Measurements from ENCODE around the gene ANGPTL8.
A peak's percentile ranks its signal among the peaks of the same experiment; 100 is the strongest.

The ANGPTL8 gene, protein sequence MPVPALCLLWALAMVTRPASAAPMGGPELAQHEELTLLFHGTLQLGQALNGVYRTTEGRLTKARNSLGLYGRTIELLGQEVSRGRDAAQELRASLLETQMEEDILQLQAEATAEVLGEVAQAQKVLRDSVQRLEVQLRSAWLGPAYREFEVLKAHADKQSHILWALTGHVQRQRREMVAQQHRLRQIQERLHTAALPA

DNA sequence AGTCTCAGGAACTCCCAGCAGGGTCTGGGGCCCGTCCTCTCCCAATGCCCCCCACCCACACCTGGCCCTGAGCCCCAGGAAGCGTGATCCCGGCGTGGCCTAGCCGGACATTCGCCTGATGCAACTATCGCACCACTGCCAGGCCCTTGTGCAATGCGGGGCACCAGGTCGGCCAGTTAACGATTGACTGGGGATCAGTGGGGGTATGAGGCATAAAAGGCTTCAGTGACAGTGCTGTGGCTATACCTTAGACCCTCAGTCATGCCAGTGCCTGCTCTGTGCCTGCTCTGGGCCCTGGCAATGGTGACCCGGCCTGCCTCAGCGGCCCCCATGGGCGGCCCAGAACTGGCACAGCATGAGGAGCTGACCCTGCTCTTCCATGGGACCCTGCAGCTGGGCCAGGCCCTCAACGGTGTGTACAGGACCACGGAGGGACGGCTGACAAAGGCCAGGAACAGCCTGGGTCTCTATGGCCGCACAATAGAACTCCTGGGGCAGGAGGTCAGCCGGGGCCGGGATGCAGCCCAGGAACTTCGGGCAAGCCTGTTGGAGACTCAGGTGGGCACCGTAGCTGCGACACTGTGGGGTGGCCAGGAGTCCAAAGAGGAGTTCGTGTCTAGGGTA, at the start of gene ANGPTL8:
TSS of gene ANGPTL8 (plus strand) at position 243 of the 624 bp plus-strand sequence. CDS start at position 262, 19 bp downstream.
- no peak for DNase-seq (ENCODE audit: low read depth, low spot score)
- no peak for TF ChIP-seq YY1 (IDR thresholded peaks at IDR 0.05; ENCODE audit: insufficient read depth, insufficient read length)
- no peak for TF ChIP-seq ZNF274 (IDR thresholded peaks at IDR 0.05; ENCODE audit: low read depth, low read length)
- no peak within 1 kb of the TSS for H3K4me3 ChIP-seq (ENCODE audit: insufficient read length, low read depth)
- H3K9ac ChIP-seq (ENCODE audit: insufficient read length, low read depth): no peak within 1 kb of the TSS
- H3K27me3 ChIP-seq (ENCODE audit: insufficient read depth, insufficient read length): no peaks in the 10 kb centered on the region
- H3K9me3 ChIP-seq (ENCODE audit: insufficient read depth, low read length): no peaks in the 10 kb centered on the region
- peaks cover 23% of the 10 kb centered on the region for H3K4me1 ChIP-seq (ENCODE audit: insufficient read depth, insufficient read length)
- peaks cover 46% of the 10 kb centered on the region for H3K36me3 ChIP-seq (ENCODE audit: insufficient read depth, insufficient read length, low read length)

DNA sequence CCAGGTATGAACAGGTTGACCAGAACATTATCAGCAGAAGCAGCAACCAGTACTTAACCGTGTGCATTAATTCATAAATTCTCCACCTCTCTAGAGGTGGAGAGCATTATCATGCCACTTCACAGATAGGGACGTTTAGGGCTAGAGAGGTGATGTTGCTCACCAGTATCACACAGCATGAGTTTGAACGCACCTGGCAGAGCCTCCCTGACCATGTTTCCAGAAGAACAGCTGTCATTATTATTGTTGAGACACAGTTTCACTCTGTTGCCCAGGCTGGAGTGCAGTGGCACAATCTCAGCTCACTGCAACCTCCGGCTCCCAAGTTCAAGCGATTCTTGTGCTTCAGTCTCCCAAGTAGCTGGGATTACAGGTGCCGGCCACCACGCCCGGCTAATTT, 48.9 kb upstream of the ANGPTL8 start:
- Histone ChIP-seq H3K9ac (ENCODE audit: insufficient read length, low read depth) (no peak overlapping the region), H3K27me3 (ENCODE audit: insufficient read depth, insufficient read length) (no peaks in the 10 kb centered on the region), H3K4me1 (ENCODE audit: insufficient read depth, insufficient read length) (peaks cover 14% of the 10 kb centered on the region), H3K4me3 (ENCODE audit: insufficient read length, low read depth) (no peak overlapping the region), H3K36me3 (ENCODE audit: insufficient read depth, insufficient read length, low read length) (peaks cover 68% of the 10 kb centered on the region), H3K9me3 (ENCODE audit: insufficient read depth, low read length) (no peaks in the 10 kb centered on the region)
- TF ChIP-seq YY1 (IDR thresholded peaks at IDR 0.05; ENCODE audit: insufficient read depth, insufficient read length): no peak
- DNase-seq (ENCODE audit: low read depth, low spot score): no peak

DNA sequence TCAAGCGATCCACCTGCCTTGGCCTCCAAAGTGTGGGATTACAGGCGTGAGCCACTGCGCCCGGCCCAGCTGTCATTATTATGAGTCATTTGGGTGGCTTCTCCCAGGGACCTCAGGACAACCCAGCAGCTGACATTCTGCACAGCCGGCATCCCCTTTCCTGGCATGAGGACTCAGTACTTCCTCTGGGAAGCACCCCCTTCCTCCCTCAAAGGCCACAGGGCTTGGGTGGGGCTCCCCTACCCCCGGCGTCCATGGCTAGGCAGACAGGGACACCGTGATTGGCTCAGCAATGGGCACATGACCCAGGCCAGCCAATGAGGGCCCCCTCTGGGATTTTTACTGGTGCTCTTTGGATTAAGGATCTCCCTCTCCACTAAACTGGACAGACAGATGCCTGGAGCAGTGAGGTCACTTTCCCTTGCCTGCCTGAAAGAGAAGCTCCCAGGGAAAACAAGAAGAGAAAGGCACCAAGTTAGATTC, 48.1 kb upstream of the ANGPTL8 start:
- Histone ChIP-seq H3K36me3 (ENCODE audit: insufficient read depth, insufficient read length, low read length) (peaks cover 67% of the 10 kb centered on the region), H3K9ac (ENCODE audit: insufficient read length, low read depth) (no peak overlapping the region), H3K27me3 (ENCODE audit: insufficient read depth, insufficient read length) (no peaks in the 10 kb centered on the region), H3K9me3 (ENCODE audit: insufficient read depth, low read length) (no peaks in the 10 kb centered on the region), H3K4me3 (ENCODE audit: insufficient read length, low read depth) (no peak overlapping the region), H3K4me1 (ENCODE audit: insufficient read depth, insufficient read length) (peaks cover 16% of the 10 kb centered on the region)
- TF ChIP-seq ZNF274 (IDR thresholded peaks at IDR 0.05; ENCODE audit: low read depth, low read length) (no peak), SUZ12 (IDR thresholded peaks at IDR 0.05; ENCODE audit: extremely low read depth, insufficient read depth, insufficient read length) (no peak), YY1 (IDR thresholded peaks at IDR 0.05; ENCODE audit: insufficient read depth, insufficient read length) (no peak)
- DNase-seq (ENCODE audit: low read depth, low spot score): no peak

DNA sequence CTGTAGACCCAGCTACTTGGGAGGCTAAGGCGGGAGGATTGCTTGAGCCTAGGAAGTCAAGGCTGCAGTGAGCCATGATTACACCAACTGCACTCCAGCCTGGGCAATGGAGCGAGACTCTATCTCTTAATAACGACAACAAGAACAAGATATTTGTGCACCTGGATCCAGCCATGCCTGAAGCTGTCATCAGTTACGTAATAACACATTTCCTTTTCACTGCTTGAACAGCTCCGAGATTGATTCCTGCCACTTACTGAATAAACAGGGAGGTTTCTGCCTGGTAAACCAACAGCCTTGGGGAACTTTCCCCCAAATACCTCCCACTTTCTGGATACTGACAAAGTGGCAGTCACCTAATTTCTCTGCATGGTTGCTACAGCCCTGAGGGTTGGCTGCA, 47.5 kb upstream of the ANGPTL8 start:
- H3K36me3 ChIP-seq (ENCODE audit: insufficient read depth, insufficient read length, low read length): peaks cover 61% of the 10 kb centered on the region
- TF ChIP-seq YY1 (IDR thresholded peaks at IDR 0.05; ENCODE audit: insufficient read depth, insufficient read length) (no peak), ZNF274 (IDR thresholded peaks at IDR 0.05; ENCODE audit: low read depth, low read length) (no peak), SUZ12 (IDR thresholded peaks at IDR 0.05; ENCODE audit: extremely low read depth, insufficient read depth, insufficient read length) (no peak)
- H3K27me3 ChIP-seq (ENCODE audit: insufficient read depth, insufficient read length): no peaks in the 10 kb centered on the region
- peaks cover 16% of the 10 kb centered on the region for H3K4me1 ChIP-seq (ENCODE audit: insufficient read depth, insufficient read length)
- H3K4me3 ChIP-seq (ENCODE audit: insufficient read length, low read depth): no peak overlapping the region
- DNase-seq (ENCODE audit: low read depth, low spot score): no peak
- no peaks in the 10 kb centered on the region for H3K9me3 ChIP-seq (ENCODE audit: insufficient read depth, low read length)
- no peak overlapping the region for H3K9ac ChIP-seq (ENCODE audit: insufficient read length, low read depth)

DNA sequence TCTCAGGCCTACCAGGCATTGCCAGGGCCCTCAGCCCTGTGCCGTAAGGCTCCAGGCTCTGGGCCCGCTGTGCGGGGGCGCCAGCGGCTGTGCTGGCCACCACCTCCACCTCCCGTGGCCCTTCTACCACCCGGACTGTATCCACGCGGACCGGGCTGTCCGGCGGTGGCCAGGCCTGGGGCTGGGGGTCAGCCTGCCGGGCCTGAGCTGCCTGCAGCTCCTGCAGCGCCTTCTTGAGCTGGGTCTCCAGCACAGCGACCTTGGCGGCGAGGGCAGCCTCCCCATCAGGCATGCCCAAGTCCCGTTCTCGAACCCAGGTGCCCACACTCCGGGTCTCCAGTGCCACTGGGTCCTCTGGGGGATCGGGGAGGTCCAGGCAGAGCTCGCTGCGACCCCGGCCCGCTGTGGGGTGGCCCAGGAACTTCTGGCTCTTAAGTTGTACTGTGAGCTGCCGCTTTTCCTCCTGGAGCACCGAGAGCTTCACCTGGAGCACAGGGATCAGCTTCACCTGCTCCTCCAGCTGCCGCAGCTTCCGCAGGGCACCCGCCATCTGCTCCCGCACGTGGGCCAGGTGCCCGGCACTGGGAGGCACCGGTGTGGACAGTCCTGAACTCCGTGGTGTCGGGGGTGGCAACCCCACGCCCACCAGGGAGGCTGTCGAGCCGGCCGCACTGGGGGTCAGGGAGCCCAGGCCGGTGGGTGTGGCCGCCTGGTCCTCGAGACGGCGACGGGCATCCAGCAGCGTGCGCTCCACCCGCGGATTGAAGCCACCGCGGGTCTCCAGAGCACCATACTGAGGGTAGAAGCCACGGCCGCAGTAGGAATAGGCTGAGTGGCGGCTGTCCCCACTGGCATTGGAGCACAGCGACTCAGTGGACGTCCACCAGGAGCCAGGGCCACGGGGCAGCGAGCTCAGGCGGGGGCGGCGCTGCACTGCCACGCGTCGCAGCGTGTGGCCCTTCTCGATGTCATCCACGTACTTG, 46.2 kb upstream of the ANGPTL8 start:
- Histone ChIP-seq H3K4me1 (ENCODE audit: insufficient read depth, insufficient read length) (peaks cover 16% of the 10 kb centered on the region), H3K9me3 (ENCODE audit: insufficient read depth, low read length) (no peaks in the 10 kb centered on the region), H3K36me3 (ENCODE audit: insufficient read depth, insufficient read length, low read length) (peaks cover 52% of the 10 kb centered on the region), H3K9ac (ENCODE audit: insufficient read length, low read depth) (peak overlapping the region; percentile 56), H3K4me3 (ENCODE audit: insufficient read length, low read depth) (no peak overlapping the region), H3K27me3 (ENCODE audit: insufficient read depth, insufficient read length) (no peaks in the 10 kb centered on the region)
- no peak for DNase-seq (ENCODE audit: low read depth, low spot score)
- no peak for TF ChIP-seq ZNF274 (IDR thresholded peaks at IDR 0.05; ENCODE audit: low read depth, low read length)
- TF ChIP-seq SUZ12 (IDR thresholded peaks at IDR 0.05; ENCODE audit: extremely low read depth, insufficient read depth, insufficient read length): no peak
- no peak for TF ChIP-seq YY1 (IDR thresholded peaks at IDR 0.05; ENCODE audit: insufficient read depth, insufficient read length)

DNA sequence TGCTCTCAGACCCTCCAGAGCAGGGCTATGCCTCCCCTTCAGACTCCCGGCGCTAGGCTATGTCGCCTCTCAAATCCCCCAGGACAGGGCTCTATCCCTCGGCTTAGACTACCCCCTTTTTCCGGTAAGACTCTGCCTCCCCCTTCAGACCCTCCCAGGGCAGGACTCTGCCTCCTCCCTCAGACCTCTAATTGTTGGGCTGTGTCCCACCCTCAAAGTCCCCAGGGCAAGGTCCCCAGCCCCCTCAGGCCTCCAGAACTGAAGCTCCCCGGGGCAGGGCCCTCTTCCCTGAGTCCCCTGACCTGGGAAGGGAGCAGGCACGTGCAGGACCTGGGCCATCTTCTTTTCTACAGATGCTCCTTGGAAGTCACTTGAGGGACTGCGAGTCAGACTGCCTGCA, 45.2 kb upstream of the ANGPTL8 start:
- TF ChIP-seq SUZ12 (IDR thresholded peaks at IDR 0.05; ENCODE audit: extremely low read depth, insufficient read depth, insufficient read length) (no peak), ZNF274 (IDR thresholded peaks at IDR 0.05; ENCODE audit: low read depth, low read length) (no peak), YY1 (IDR thresholded peaks at IDR 0.05; ENCODE audit: insufficient read depth, insufficient read length) (no peak)
- Histone ChIP-seq H3K36me3 (ENCODE audit: insufficient read depth, insufficient read length, low read length) (peaks cover 43% of the 10 kb centered on the region), H3K9ac (ENCODE audit: insufficient read length, low read depth) (no peak overlapping the region), H3K27me3 (ENCODE audit: insufficient read depth, insufficient read length) (no peaks in the 10 kb centered on the region), H3K4me1 (ENCODE audit: insufficient read depth, insufficient read length) (peaks cover 16% of the 10 kb centered on the region), H3K9me3 (ENCODE audit: insufficient read depth, low read length) (no peaks in the 10 kb centered on the region), H3K4me3 (ENCODE audit: insufficient read length, low read depth) (no peak overlapping the region)
- no peak for DNase-seq (ENCODE audit: low read depth, low spot score)

Data from NT2/D1 (cell line).